Thyroid gland (tissue), 4 donors: ENCODE results near the gene C2orf92.

ENCODE experiments used
- CTCF ChIP-seq, 6 experiments: fragments of 200-600 bp in 3 of 6; fragments of 450-650 bp in 3 of 6; sonication (generic) in 3 of 6; IDR thresholded peaks; one replicate each; pipeline ENCODE4 v1.5.1; 2016 to 2019; ENCODE audit warnings: antibody characterized with exemption in 6 of 6, mild to moderate bottlenecking in 2 of 6, inconsistent platforms in 1 of 6, moderate library complexity in 1 of 6
- POLR2A ChIP-seq, 2 donors: fragments of 450-650 bp; IDR thresholded peaks; one replicate each; pipeline ENCODE4 v1.6.1; 2017; ENCODE audit warnings: antibody characterized with exemption in 2 of 2, mild to moderate bottlenecking in 2 of 2, moderate library complexity in 1 of 2

GRCh38 chr2:97712693-97713295 lies 43.3 kb downstream of the C2orf92 start:
- TF ChIP-seq CTCF (IDR thresholded peaks at IDR 0.05) (no peak), POLR2A (IDR thresholded peaks at IDR 0.05) (no peak)
